ENCODE results near the gene PSD.
A peak's percentile ranks its signal among the peaks of the same experiment; 100 is the strongest.

PSD gene

DNA sequence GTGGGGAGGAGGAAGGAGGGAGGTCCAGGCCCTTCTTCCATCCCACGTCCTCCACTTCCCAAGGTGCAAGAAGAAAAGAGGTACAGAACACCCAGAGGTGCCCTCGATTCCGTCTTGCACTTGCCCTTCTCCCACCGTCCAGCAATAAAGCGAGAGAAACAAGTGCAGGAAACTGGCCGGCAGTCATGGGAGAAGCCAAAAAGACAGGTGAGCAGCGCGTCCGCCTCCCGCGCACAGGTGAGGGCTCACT, 31.5 kb upstream of the PSD start:
- Histone ChIP-seq H2AFZ (ENCODE audit: low read depth, low read length) (no peak overlapping the region), H3K79me2 (ENCODE audit: low read length) (peaks cover 17% of the 10 kb centered on the region), H3K9me3 (ENCODE audit: insufficient read depth, low read length) (no peaks in the 10 kb centered on the region), H3K27me3 (ENCODE audit: low read depth, low read length) (no peaks in the 10 kb centered on the region), H3K4me1 (ENCODE audit: low read length) (peaks cover 19% of the 10 kb centered on the region), H4K20me1 (ENCODE audit: insufficient read depth, low read length) (0 out of 2 replicates have a peak, but pooled peaks cover 3% of the 10 kb centered on the region), H3K27ac (ENCODE audit: low read length) (peak overlapping the region; percentile 77), H3K4me2 (ENCODE audit: low read length) (peak overlapping the region; percentile 84), H3K9ac (ENCODE audit: low read length) (peak overlapping the region; percentile 90), H3K36me3 (replicated peaks; ENCODE audit: low read depth, low read length) (peaks cover 10% of the 10 kb centered on the region), H3K4me3 (ENCODE audit: low read length) (peak overlapping the region; percentile 94)
- TF ChIP-seq EZH2phosphoT487 (IDR thresholded peaks at IDR 0.05; ENCODE audit: low read depth) (no peak), CTCF (IDR thresholded peaks at IDR 0.05; ENCODE audit: low read depth, low read length) (no peak)

GRCh38 chr10:102449321-102450123, 30.9 kb upstream of the PSD start:
- Histone ChIP-seq H3K4me3 (ENCODE audit: low read length) (peak overlapping the region; percentile 94), H3K27ac (ENCODE audit: low read length) (peak overlapping the region; percentile 77), H3K36me3 (replicated peaks; ENCODE audit: low read depth, low read length) (peaks cover 10% of the 10 kb centered on the region), H3K79me2 (ENCODE audit: low read length) (peaks cover 17% of the 10 kb centered on the region), H4K20me1 (ENCODE audit: insufficient read depth, low read length) (0 out of 2 replicates have a peak, but pooled peaks cover 3% of the 10 kb centered on the region), H3K27me3 (ENCODE audit: low read depth, low read length) (no peaks in the 10 kb centered on the region), H3K9ac (ENCODE audit: low read length) (peak overlapping the region; percentile 90), H3K4me1 (ENCODE audit: low read length) (peaks cover 19% of the 10 kb centered on the region), H3K4me2 (ENCODE audit: low read length) (peak overlapping the region; percentile 84), H2AFZ (ENCODE audit: low read depth, low read length) (no peak overlapping the region), H3K9me3 (ENCODE audit: insufficient read depth, low read length) (no peaks in the 10 kb centered on the region)
- TF ChIP-seq EZH2phosphoT487 (IDR thresholded peaks at IDR 0.05; ENCODE audit: low read depth) (no peak), CTCF (IDR thresholded peaks at IDR 0.05; ENCODE audit: low read depth, low read length) (no peak)

- Histone ChIP-seq H4K20me1 (ENCODE audit: insufficient read depth, low read length) (no peaks in the 10 kb centered on the region), H3K4me3 (ENCODE audit: low read length) (no peak overlapping the region), H2AFZ (ENCODE audit: low read depth, low read length) (no peak overlapping the region), H3K4me1 (ENCODE audit: low read length) (peaks cover 5% of the 10 kb centered on the region), H3K27ac (ENCODE audit: low read length) (no peak overlapping the region), H3K27me3 (ENCODE audit: low read depth, low read length) (no peaks in the 10 kb centered on the region), H3K9me3 (ENCODE audit: insufficient read depth, low read length) (no peaks in the 10 kb centered on the region), H3K9ac (ENCODE audit: low read length) (no peak overlapping the region), H3K36me3 (replicated peaks; ENCODE audit: low read depth, low read length) (no peaks in the 10 kb centered on the region), H3K79me2 (ENCODE audit: low read length) (peaks cover under 1% of the 10 kb centered on the region; the same call in 1 of the 2 replicates), H3K4me2 (ENCODE audit: low read length) (no peak overlapping the region)
- no peak for TF ChIP-seq CTCF (IDR thresholded peaks at IDR 0.05; ENCODE audit: low read depth, low read length)
- TF ChIP-seq EZH2phosphoT487 (IDR thresholded peaks at IDR 0.05; ENCODE audit: low read depth): no peak
Measured at GRCh38 chr10:102444851-102445250, 26.3 kb upstream of the PSD start.

- H3K79me2 ChIP-seq (ENCODE audit: low read length): no peaks in the 10 kb centered on the region
- H3K4me2 ChIP-seq (ENCODE audit: low read length): no peak overlapping the region
- no peaks in the 10 kb centered on the region for H4K20me1 ChIP-seq (ENCODE audit: insufficient read depth, low read length)
- no peak overlapping the region for H3K9ac ChIP-seq (ENCODE audit: low read length)
- H3K9me3 ChIP-seq (ENCODE audit: insufficient read depth, low read length): no peaks in the 10 kb centered on the region
- no peak overlapping the region for H3K27ac ChIP-seq (ENCODE audit: low read length)
- no peak overlapping the region for H2AFZ ChIP-seq (ENCODE audit: low read depth, low read length)
- no peaks in the 10 kb centered on the region for H3K36me3 ChIP-seq (replicated peaks; ENCODE audit: low read depth, low read length)
- no peaks in the 10 kb centered on the region for H3K27me3 ChIP-seq (ENCODE audit: low read depth, low read length)
- TF ChIP-seq EZH2phosphoT487 (IDR thresholded peaks at IDR 0.05; ENCODE audit: low read depth): no peak
- H3K4me3 ChIP-seq (ENCODE audit: low read length): no peak overlapping the region
- peaks cover 22% of the 10 kb centered on the region for H3K4me1 ChIP-seq (ENCODE audit: low read length)
Measured at GRCh38 chr10:102438374-102438773, 19.8 kb upstream of the PSD start.
